HEK293 (cell line): Measurements from ENCODE around the gene PLCH2.
A peak's percentile ranks its signal among the peaks of the same experiment; 100 is the strongest.

Experiments used
- CTCF ChIA-PET: fragments of 350-600 bp; formaldehyde crosslinking; extraction: SDS; loops from one replicate; lab custom pipeline; 2021; ENCODE audit warnings: antibody characterized with exemption; lab: Yijun Ruan, JAX
- POLR2A ChIA-PET: fragments of 300-600 bp; formaldehyde crosslinking; extraction: SDS; loops from one replicate; lab custom pipeline; 2020; ENCODE audit warnings: antibody characterized with exemption, inconsistent platforms; lab: Yijun Ruan, JAX
- H3K27ac ChIP-seq: fragments of 200-500 bp; sonication (Bioruptor generic); 2 replicates; pipeline ENCODE4 v1.5.1; 2014; ENCODE audit warnings: low read depth, low read length, control low read depth, inconsistent platforms; ENCODE audit errors: extremely low read depth
- H3K36me3 ChIP-seq, 2 experiments: fragments of 200-500 bp in 1 of 2; sonication (Bioruptor generic) in 1 of 2; 1 replicate in 1 of 2; 2 replicates in 1 of 2; pipeline ENCODE4 v1.5.1; 2014 to 2017; ENCODE audit warnings: inconsistent platforms in 2 of 2, low read length in 2 of 2; ENCODE audit not compliant: control insufficient read depth in 2 of 2, insufficient read depth in 1 of 2
- H3K4me1 ChIP-seq: fragments of 200-500 bp; sonication (Bioruptor generic); 2 replicates; pipeline ENCODE4 v1.5.1; 2014; ENCODE audit warnings: mild to moderate bottlenecking, low read length, inconsistent platforms; ENCODE audit not compliant: control insufficient read depth, insufficient read depth
- H3K4me3 ChIP-seq: 2 replicates; pipeline ENCODE4 v1.5.1; 2011; ENCODE audit warnings: low read depth, mild to moderate bottlenecking, control low read depth, low read length, moderate library complexity
- H3K9me3 ChIP-seq: fragments of 200-500 bp; sonication (Bioruptor generic); 2 replicates; pipeline ENCODE4 v1.5.1; 2014; ENCODE audit warnings: low read depth, low read length, inconsistent platforms; ENCODE audit not compliant: control insufficient read depth, insufficient read depth
- FEZF1 ChIP-seq: fragments of 450-650 bp; formaldehyde crosslinking; IDR thresholded peaks from 2 replicates; pipeline ENCODE4 v1.5.1; 2016; ENCODE audit warnings: missing biosample characterization, missing genetic modification characterization
- REST ChIP-seq: fragments of 450-650 bp; formaldehyde crosslinking; IDR thresholded peaks from 2 replicates; pipeline ENCODE4 v1.5.1; 2016; ENCODE audit warnings: missing biosample characterization, missing genetic modification characterization
- SCRT2 ChIP-seq: fragments of 450-650 bp; formaldehyde crosslinking; IDR thresholded peaks from 2 replicates; pipeline ENCODE4 v1.5.1; 2016; ENCODE audit warnings: missing biosample characterization, missing genetic modification characterization
- ZBTB26 ChIP-seq: fragments of 450-650 bp; formaldehyde crosslinking; optimal IDR thresholded peaks from 2 replicates; pipeline ENCODE3; 2016; ENCODE audit warnings: missing biosample characterization, mild to moderate bottlenecking, missing genetic modification characterization
- ZFHX2 ChIP-seq: fragments of 450-650 bp; formaldehyde crosslinking; conservative IDR thresholded peaks from 2 replicates; pipeline ENCODE4 v1.5.1; 2016; ENCODE audit warnings: missing biosample characterization, missing genetic modification characterization
- ZNF16 ChIP-seq: fragments of 450-650 bp; formaldehyde crosslinking; IDR thresholded peaks from 2 replicates; pipeline ENCODE4 v1.5.1; 2016; ENCODE audit warnings: low read depth, missing biosample characterization, missing genetic modification characterization
- ZNF19 ChIP-seq: fragments of 450-650 bp; formaldehyde crosslinking; IDR thresholded peaks from 2 replicates; pipeline ENCODE4; 2016; ENCODE audit warnings: missing biosample characterization, missing genetic modification characterization, low read depth
- ZNF280C ChIP-seq: fragments of 450-650 bp; formaldehyde crosslinking; IDR thresholded peaks from 2 replicates; pipeline ENCODE4 v1.5.1; 2016; ENCODE audit warnings: missing biosample characterization, missing genetic modification characterization
- ZNF391 ChIP-seq: fragments of 450-650 bp; formaldehyde crosslinking; IDR thresholded peaks from 2 replicates; pipeline ENCODE4 v1.5.1; 2016; ENCODE audit warnings: low read depth, missing biosample characterization, missing genetic modification characterization, borderline replicate concordance
- ZNF394 ChIP-seq: fragments of 450-650 bp; formaldehyde crosslinking; IDR thresholded peaks from 2 replicates; pipeline ENCODE4 v1.5.1; 2016; ENCODE audit warnings: missing biosample characterization, missing genetic modification characterization, mild to moderate bottlenecking, moderate library complexity, borderline replicate concordance
- ZNF423 ChIP-seq: fragments of 450-650 bp; formaldehyde crosslinking; IDR thresholded peaks from 2 replicates; pipeline ENCODE4 v1.5.1; 2016; ENCODE audit warnings: missing biosample characterization, missing genetic modification characterization
- ZNF596 ChIP-seq: fragments of 450-650 bp; IDR thresholded peaks from 2 replicates; pipeline ENCODE4 v1.5.0; 2018; ENCODE audit warnings: missing biosample characterization, mild to moderate bottlenecking, missing genetic modification characterization, moderate library complexity
- ZSCAN4 ChIP-seq: fragments of 450-650 bp; formaldehyde crosslinking; IDR thresholded peaks from 2 replicates; pipeline ENCODE4 v1.5.1; 2017; ENCODE audit warnings: missing biosample characterization, missing genetic modification characterization

PLCH2 gene

GRCh38 chr1:2480986-2481364, 4.9 kb downstream of the PLCH2 start:
- CTCF ChIA-PET: no interaction called here
- TF ChIP-seq ZNF423 (tag by site-specific recombination): no peak
- no peak for TF ChIP-seq SCRT2 (tag by site-specific recombination)
- peak; percentile 44; the same call in 1 of the 2 replicates for TF ChIP-seq ZSCAN4
- TF ChIP-seq ZNF16 (tag by site-specific recombination): no peak
- TF ChIP-seq ZBTB26 (tag by site-specific recombination): no peak
- TF ChIP-seq ZNF596 (tag by site-specific recombination): no peak
- H3K36me3 ChIP-seq: no peaks in the 10 kb centered on the region
- no peak overlapping the region for H3K27ac ChIP-seq
- no peaks in the 10 kb centered on the region for H3K9me3 ChIP-seq
- no peak overlapping the region for H3K4me3 ChIP-seq
- no peaks in the 10 kb centered on the region for H3K4me1 ChIP-seq
- POLR2A ChIA-PET: no interaction called here

GRCh38 chr1:2481885-2482284, 5.8 kb downstream of the PLCH2 start:
- Histone ChIP-seq H3K27ac (no peak overlapping the region), H3K4me3 (no peak overlapping the region), H3K36me3 (no peaks in the 10 kb centered on the region), H3K9me3 (no peaks in the 10 kb centered on the region), H3K4me1 (no peaks in the 10 kb centered on the region)
- ChIA-PET POLR2A (no interaction called here), CTCF (no interaction called here)
- TF ChIP-seq ZNF394 (tag by site-specific recombination) (no peak), ZNF280C (tag by site-specific recombination) (no peak), ZNF391 (tag by site-specific recombination) (no peak)

GRCh38 chr1:2482588-2482987, 6.5 kb downstream of the PLCH2 start:
- POLR2A ChIA-PET: no interaction called here
- CTCF ChIA-PET: no interaction called here
- no peak overlapping the region for H3K27ac ChIP-seq
- no peaks in the 10 kb centered on the region for H3K9me3 ChIP-seq
- no peaks in the 10 kb centered on the region for H3K36me3 ChIP-seq
- H3K4me1 ChIP-seq: no peaks in the 10 kb centered on the region
- no peak overlapping the region for H3K4me3 ChIP-seq
- TF ChIP-seq ZFHX2 (tag by site-specific recombination): 0 out of 2 replicates have a peak, but pooled peaks have one; percentile 24
- peak; percentile 98 for TF ChIP-seq REST (tag by site-specific recombination)
- no peak for TF ChIP-seq FEZF1 (tag by site-specific recombination)
- no peak for TF ChIP-seq ZNF19 (tag by site-specific recombination)
- no peak for TF ChIP-seq ZNF391 (tag by site-specific recombination)
